HG03521 (cell line): Measurements from ENCODE around the gene STRBP.

Source experiments
- ATAC-seq: cut with Tn5 transposase; IDR thresholded peaks from one replicate; pipeline ENCODE4 v1.9.1; 2021; ENCODE audit warnings: mild to moderate bottlenecking, moderate library complexity; ENCODE audit not compliant: unreplicated experiment

STRBP gene

DNA sequence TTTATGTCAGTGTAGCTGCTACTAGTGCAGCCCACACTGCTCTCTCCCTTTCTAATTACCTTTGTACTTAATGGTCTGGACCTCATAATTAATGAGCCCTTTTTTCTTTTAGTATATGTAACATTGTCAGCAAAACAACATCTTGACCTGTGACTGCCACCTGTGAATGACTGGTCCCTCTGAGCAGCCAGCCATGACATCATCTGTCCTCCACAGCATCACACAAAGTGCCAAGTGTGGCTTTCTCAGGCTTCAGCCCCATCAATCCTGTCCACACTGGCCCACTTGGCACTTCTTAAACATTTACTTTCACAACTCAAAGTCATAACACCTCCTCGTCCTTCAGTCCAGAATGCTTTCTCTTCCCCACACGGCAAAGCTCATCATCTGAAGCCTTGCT, 130.2 kb downstream of the STRBP start:
- ATAC-seq: no peak

DNA sequence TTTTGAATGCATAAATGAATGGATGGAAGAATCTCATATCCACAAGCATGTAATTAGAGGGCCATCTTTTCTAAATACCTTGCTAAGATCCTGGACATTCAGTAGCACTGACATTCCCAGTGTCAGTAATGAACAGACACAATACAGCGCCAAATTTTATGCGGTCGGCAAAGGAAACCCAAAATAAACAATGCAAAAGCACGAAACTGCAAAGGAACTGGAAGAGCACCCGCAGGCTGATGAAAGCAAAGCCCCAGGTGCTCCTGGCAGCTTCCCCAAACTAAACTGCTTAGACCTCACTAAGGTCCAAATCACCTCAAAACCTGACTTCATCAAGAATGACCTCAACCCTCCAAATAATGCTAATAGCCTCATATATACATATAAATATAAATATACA, 133.0 kb downstream of the STRBP start:
- ATAC-seq: no peak

DNA sequence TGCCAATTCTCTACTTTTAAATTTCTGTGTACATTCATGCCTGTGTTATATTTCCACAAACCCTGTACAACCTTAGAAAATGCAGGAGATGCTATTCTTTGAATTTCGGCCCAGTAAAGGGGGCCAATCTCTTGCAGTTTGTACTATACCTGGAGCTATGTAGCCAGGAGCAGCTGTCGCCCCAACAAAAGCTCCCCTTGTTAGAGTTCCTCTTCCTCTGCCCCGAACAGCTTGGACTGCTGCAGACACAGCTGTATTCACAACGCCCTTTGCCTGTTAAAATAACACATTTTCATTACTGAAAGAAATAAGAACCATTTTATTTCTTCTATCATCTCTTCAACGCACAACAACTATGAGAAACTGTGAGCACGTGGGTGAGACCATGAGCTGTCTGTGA, 135.7 kb downstream of the STRBP start:
- ATAC-seq: no peak

DNA sequence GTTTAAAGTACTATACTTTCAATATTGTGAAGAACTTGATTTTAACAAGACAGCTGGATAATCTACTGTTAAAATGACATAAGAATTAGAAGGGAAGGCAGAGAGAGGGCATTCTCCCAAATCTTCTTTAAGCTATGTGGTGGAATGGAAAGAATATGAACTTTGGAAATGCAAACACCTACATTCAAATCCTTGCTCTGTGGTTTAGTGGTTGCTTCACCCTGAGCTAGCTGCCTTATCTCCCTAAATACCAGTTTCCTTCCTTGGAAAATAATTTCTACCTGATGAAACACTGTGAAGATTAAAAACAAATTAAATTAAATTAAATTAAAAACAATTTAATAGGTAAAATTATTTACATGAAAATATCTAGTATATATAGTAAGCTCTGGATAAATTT, 136.4 kb downstream of the STRBP start:
- no peak for ATAC-seq

DNA sequence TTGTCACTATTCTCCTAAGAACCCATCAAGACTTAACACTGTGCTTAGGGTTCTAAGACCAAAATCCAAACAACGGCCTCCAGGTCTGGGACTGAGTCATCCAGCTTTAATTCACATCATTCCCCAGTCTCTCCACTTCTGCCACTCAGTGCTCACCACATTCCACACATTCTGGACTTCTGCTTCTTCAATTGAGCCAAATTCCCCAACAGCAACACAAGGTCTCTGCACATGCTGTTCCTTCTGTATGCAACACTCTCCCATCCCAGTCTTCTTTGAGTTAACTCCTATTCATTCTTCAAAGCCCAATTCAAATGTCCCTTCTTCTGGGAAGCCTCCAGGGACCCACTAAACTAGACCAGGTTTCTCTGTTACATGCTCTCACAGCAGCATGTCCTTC, 137.1 kb downstream of the STRBP start:
- no peak for ATAC-seq

DNA sequence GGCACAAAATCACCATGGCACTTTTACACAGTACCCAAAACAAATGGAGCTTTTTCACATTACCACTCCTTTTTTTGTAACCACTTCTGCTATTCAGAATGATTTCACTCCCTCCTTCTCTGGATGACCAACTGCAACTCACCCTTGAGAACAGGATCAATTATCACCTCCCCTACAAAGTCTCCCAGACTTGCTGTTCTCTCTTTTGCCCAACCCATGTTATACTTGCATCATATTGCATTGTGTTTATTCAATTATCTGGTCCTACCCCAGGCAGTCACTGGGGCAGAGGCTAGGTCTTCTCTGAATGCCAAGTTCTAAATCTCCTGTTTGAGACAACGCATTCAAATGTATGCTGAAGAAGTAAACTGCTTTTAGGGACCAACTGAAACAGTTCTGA, 139.0 kb downstream of the STRBP start:
- no peak for ATAC-seq

DNA sequence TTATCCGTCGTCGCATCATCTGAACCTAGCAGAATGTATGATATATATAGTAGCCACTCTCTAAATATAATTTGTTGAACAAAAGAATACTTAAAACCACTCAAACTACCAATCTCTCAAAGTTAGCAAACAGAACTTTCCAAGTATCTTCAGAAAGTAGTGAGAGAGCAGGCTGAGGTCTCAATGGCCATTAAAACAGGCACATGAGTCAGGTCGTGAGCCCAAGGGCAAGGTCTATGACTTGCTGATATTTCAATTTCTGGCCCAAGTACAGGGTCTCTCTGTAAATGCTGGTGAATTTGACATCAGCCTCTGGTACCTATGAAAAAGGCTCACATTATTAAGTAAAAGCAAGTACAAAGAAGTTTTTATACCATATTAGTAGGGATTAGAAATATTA, 139.8 kb downstream of the STRBP start:
- ATAC-seq: no peak

DNA sequence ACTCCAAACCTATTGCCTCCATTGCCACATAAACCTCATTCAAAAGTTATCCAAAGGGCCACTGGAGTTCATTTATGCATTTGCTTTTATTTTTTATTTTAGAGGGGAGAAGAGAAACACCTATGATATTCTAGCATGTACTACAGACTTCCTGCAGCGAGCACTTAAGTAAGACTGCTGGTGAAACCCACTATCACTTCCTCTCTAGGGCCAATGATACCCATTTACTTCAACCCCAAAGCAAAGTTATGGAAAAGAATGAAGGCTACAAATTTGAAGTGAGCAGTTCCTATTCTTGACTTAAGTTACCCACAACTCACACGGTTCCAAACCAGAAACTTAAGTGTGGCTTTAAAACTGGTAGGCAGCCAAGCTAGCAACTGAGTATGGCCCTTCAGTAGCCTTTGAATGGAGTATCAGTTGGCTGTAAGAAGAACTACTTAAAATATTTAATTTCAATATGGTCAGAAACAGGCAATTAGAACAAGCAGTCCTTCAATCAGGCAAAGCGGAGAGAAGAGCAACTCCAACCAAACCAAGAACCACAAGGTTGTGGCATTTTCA, 140.8 kb downstream of the STRBP start:
- no peak for ATAC-seq

DNA sequence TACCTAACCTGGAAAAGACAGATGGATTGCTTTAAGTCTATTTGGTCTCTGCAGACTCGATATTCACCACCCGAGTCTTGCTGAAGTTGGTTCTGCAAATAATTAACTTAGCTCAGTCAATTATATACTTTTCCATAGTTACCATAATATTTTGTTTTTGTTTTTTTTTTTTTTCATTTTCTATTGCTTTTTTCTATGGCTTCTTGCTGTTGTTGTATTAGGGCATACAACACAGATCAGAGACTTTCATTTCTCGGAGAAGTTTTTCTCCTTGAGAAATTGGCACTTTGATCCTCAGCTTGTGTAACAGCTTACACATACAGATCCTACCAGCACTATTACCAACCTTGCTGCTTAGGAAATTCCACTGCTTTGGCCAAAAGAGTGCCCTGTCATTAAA, 146.9 kb downstream of the STRBP start:
- no peak for ATAC-seq

DNA sequence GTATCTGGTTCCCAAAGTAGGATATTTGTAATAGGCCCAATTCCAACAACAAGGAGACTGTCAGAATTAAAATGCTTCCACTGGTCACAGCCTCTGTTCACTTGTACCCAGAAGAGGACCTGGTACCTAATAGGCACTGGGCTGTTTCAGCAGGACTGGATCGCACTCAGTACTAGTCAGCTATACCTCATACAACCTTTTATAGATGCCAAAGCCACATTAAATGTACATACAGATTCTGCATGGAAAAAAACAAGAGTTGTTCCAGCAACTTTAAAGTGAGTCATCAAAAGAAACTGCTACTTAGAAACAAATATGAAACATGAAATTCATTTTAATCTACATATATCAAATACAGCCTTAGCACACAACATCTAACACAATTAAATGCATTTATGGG, 147.4 kb downstream of the STRBP start:
- ATAC-seq: no peak

DNA sequence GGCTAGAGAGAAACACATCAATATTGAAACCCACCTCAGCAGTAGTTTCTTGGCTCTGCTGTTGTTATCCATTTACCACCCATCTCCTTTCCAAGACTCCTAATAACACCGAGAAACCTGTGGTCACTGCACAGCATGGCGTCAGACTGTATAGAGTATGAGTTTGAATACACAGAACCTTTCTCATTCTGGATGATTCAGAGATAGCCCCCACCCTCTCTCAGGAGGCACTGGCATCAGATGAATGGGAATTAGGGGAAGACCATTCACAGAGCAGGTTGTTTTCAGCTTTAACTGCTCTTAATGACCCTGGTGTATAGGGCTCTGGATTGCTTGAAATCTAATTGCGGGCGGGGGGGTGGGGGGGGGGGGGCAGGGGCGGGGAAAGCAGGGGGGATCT, 148.3 kb downstream of the STRBP start:
- ATAC-seq: no peak

DNA sequence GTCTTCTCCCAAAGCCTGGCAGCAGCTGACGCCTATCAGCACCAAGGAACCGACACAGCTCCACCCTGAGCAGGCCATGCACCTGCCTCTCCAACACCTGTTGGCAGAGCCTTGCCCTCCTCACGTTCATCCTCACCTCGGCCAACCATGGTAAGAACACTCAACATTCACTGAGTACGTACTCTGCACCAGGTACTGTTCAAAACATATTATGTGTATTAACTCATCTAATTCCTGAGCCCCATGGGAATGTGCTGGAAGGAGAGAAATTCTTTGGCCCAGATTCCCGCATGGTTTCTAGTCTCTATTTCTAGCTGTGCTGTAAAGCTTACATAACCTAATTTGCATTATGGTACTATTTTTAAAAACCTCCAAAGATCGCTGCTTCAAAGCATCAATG, 148.8 kb downstream of the STRBP start:
- no peak for ATAC-seq

DNA sequence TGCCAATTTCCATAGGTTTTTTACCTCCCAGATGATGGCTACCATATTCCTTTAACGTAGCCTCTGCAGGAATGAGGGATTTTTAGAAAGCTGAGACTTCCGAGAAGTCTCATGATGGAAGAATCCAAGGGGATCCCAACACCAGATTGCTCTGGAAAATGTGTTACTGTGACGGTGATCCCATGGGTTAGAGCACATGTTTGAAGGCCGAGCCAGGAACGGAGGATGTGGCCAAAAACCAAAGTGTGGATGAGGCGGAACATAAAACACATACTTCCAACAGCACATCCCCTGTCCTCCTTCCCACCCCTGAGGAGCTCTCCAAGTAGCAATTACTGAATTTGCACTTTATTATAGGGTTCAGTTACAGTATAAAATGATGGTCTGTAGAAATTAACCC, 152.3 kb downstream of the STRBP start:
- ATAC-seq: no peak

DNA sequence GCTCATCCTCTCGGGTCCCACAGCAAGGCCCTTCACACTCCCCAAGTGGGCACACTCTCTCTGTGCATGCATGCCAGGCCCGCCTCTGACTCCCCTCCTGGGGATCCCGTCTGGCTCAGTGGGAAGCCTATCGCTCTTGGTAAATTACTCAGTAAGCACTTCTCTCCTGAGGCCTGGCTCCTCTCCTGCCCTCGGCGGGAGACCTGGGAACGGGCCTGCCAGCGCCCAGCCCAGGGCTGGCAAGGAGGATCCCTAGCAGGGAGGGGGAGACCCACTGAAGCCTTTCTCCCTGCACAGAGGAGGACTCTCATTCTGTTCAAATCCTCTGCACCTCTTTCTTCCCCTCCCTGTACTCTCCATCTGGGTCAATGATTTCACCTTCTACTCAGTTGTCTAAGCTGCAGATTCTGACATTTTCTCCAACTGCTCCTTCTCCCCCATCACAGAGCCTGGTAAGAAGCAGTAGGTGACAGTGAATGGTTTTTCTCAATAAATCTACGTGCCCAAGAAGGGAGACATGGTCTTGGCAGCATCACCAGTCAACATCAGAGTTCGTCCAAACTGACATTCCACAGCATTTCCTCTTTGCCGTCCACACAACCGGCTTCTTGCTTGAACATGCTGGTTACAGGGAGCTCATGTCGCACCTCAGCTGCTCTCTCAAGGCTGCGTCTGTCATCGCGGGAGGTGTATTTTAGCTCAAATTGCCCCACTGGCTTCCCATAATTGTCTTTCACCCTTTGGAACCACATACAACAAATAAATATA, 153.1 kb downstream of the STRBP start:
- ATAC-seq: no peak

DNA sequence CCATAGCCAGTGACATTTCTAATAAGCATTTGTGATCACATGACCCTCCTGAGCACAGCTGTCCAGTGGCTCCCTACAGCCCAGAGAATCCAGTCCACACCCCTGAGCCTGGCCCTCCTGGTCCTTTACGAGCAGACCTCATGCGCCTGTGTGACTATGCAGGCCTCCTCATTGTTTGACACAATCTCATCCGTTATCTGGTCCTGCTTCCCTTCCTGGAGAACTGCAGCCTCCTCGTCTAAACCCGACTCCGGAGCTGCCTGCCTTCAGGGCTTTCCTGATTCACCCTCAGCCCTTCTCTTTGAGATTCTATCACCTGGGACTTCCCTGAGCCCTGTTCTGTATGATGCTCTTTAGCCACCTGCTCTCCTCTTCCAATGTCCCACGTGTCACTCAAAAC, 155.2 kb downstream of the STRBP start:
- ATAC-seq: no peak

DNA sequence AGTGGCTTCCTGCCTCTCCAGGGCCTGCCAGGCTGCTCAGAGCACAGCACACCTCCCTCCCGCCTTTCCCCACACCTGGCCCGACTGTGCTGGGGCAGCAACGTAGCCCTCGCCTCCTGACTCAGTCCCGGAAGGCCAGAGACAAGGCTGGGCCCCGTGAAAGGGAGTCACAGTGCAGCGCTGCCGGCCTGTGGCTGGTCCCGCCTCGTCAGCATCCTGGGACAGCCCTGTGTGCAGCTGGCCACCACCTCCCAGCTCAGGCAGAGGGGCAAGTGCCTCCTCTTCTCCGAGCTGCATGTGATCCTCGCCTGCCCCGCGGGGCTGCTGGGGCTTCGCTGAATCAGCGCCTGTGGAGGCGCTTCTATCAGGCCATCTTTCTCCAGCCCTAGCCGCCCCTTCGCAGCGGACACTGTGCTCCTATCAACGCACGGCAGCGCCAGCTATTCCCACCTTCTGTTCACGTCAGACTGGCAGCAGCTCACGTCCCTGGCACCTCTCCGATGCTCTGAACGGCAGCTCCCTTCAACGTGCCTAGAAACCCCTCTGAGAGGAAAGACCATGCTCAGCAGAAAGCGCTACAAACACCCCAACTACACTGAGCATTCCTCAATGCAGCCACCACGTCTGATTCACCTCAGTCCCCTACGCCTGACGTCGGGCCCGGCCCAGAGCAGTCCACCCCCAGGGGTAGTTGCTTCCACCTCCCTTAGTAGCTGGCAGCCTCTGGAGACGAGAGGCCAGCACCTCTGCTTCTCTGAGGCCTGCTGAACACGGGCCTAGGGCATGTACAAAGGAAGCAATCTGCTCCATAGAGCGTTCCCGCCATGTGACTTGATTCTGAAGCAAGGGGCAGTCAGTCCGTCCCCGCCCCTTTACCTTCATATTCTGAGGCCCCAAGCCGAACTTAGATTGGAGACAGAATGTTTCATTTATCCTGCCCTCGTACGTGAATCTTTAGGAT, 156.1 kb downstream of the STRBP start:
- no peak for ATAC-seq

DNA sequence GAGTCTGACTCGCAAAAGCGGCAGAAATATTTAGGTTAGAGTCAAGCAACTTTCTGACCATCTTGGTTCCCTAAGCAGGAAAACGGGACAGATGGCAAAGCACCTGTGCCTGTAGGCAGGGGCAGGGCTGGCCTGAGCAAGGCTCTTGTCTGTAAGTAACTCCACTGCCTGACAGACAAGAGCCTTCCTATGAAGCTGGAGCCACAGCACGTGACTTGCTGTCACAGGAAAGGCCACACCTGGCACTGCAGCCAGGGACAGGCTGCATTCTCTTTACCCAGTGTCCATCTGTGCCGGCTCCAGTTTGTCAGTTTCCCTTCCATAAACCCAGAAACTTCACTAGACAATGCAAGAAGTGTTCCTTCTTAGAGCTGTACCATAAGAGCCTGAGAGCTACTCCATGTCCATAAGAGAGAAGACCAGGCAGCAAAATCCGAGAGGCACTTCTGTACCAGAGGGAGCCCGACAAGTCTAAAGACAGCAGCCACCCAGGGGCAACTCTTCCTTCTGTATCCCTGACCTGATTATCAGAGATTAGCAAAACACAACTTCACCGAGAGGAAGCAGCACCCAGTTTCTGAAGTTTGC, 156.9 kb downstream of the STRBP start:
- no peak for ATAC-seq

DNA sequence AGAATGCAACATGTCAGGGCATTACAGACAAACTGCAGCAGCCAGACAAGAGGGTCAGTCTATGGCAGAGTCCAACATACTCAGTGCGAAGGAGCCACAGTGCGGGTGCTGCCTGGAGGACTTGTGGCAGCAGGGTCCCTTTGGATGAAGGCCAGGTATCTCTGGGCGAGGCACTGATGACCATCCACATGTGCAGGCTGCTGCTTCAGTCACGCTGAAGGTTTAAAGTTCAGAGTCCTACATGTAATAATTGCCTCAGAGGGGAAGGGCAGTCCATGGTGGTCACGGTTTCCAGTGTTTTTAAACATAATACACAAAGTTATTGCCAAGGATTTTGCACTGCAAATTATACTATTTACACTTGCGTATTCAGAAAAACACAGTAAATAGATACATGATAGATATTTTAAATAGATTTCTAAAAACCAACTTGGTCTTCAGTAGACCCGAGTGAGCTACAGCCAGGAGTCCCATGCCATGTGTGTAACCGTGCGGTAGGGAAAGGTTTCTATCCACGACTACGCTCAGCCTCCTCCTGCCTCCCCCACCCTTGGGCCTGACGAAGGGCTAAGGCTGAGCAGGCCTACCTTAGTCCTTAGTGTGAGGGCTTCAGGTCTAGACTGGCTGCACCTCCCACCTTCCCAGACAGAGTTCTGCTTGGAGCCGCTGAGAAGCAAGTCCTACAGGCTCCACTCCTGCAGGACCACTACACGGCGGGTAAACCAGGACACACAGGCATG, 158.7 kb downstream of the STRBP start:
- ATAC-seq: no peak

DNA sequence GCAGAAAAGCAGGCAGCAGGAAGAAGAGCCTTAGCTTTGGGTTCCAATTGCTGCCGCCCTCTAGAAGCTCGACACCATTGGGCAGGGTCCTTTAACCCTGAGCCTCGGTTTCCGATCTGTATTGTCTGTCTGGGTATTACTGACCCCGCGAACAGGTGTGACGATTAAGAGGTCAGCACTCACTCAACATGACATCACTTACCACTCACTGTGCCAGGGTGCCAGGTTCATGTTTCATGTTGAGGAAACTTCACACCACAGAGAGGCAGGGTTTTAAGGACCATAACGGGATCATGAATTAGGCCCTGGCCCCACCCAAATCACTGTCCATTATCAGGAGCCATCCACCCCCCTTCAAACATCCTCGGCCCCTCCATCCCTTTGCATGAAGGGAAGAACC, 159.4 kb downstream of the STRBP start:
- no peak for ATAC-seq

DNA sequence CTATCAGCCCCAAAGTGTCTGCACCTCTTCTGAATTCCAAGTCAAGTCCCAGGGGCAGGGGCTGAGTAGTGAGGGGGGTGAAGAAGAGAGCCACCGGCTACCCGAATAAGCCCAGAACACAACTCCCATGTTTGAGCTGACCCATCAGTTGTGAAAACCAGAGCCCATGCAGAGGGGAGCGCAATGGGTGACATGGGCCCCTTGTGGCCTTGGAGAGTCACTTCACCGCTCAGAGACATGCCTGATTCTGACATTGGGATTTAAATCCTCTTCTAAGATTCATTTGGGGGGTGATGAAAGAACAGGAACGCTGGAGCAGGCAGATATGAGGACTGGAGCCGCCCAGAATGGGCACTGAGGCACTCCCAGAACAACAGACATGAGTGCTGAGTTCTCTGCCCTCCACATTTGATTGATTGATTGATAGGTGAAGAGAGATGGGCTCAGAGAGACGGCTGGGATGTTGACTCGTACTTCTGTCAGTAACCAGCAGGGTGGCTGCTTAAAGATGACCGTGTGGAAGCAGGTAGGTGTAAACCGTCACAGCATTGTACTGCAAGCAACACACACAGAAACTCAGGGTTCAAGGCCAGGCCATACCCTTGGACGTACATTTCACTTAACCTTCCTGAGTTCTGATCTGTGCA, 160.6 kb downstream of the STRBP start:
- ATAC-seq: no peak
